ENCODE data around the gene FRMD5. TPM values are rescaled to one million over a fixed set of nuclear protein-coding genes. Genes with fewer than 3 reads are reported as not detected.

FRMD5 gene
- total RNA-seq, 1 experiment from 2014 or later: 3.9 TPM

- H3K4me1 ChIP-seq (ENCODE audit: insufficient read depth, low read length): no peaks in the 10 kb centered on the region; the same call in 1 of the 2 replicates
- H3K27ac ChIP-seq (ENCODE audit: insufficient read length, low read depth, low read length): no peak overlapping the region
- no peak for DNase-seq
- TF ChIP-seq CTCF (conservative IDR thresholded peaks at IDR 0.05): no peak
- H2BK15ac ChIP-seq (ENCODE audit: low read depth, low read length): no peak overlapping the region
- no peak overlapping the region for H2BK120ac ChIP-seq (ENCODE audit: low read depth, low read length, poor library complexity, severe bottlenecking)
- no peak overlapping the region for H2AFZ ChIP-seq (ENCODE audit: low read length)
- H4K91ac ChIP-seq (ENCODE audit: insufficient read length, low read depth, low read length): no peak overlapping the region
- H3K18ac ChIP-seq (ENCODE audit: insufficient read length, low read depth, low read length): no peak overlapping the region
- H3K4me2 ChIP-seq (ENCODE audit: insufficient read depth, insufficient read length, low read length): no peak overlapping the region
- H2BK20ac ChIP-seq (ENCODE audit: low read depth, low read length, poor library complexity, severe bottlenecking): no peak overlapping the region
- no peak overlapping the region for H3T11ph ChIP-seq (ENCODE audit: low read length)
- no peaks in the 10 kb centered on the region for H3K9me3 ChIP-seq (ENCODE audit: control insufficient read depth, low read depth, low read length)
- H3K14ac ChIP-seq (ENCODE audit: insufficient read depth, low read length): no peak overlapping the region
- H2BK5ac ChIP-seq (ENCODE audit: insufficient read length, low read length): no peak overlapping the region
- Mint-ChIP-seq H3K27ac (no peak overlapping the region), H3K4me1 (peaks cover 26 to 27% of the 10 kb centered on the region in 2 experiments), H3K36me3 (ENCODE audit: insufficient read depth in 1 of 3, low read depth in 3 of 3) (peaks cover 9 to 16% (median 13%) of the 10 kb centered on the region in 3 experiments; a peak in 5 of 7 replicates), H3K4me3 (no peak overlapping the region), H3K27me3 (ENCODE audit: low read depth) (no peaks in the 10 kb centered on the region), H3K9me3 (peaks cover 0 to 3% of the 10 kb centered on the region in 2 experiments; a peak in 1 of 5 replicates)
- no peak overlapping the region for H4K8ac ChIP-seq (replicated peaks; ENCODE audit: insufficient read length, low read depth, low read length)
- H3K4ac ChIP-seq (ENCODE audit: low read depth, low read length): no peak overlapping the region
- H3K79me1 ChIP-seq (ENCODE audit: insufficient read depth, low read depth, low read length, poor library complexity, severe bottlenecking): no peaks in the 10 kb centered on the region
- H2AK5ac ChIP-seq (ENCODE audit: insufficient read length, low read length): no peak overlapping the region
- H3K23ac ChIP-seq (ENCODE audit: insufficient read length, low read depth, low read length): no peak overlapping the region
- no peak overlapping the region for H3K9ac ChIP-seq (ENCODE audit: extremely low read depth, insufficient read length, low read length)
- WGBS (ENCODE audit: extremely low coverage, insufficient read length, low lambda C conversion rate): no CpG with 5 or more reads among the region's 10 CpGs
- H3K23me2 ChIP-seq (ENCODE audit: insufficient read length, low read depth, low read length, poor library complexity, severe bottlenecking): no peaks in the 10 kb centered on the region
- no peak overlapping the region for H3K56ac ChIP-seq (ENCODE audit: insufficient read length, low read depth, low read length)
- H4K20me1 ChIP-seq (ENCODE audit: control insufficient read depth, insufficient read depth, insufficient read length): no peaks in the 10 kb centered on the region
- no peaks in the 10 kb centered on the region for H3K79me2 ChIP-seq (ENCODE audit: insufficient read depth, low read length)
- no peak overlapping the region for H2BK12ac ChIP-seq (ENCODE audit: insufficient read length, low read depth, low read length)
- H3K27me3 ChIP-seq (ENCODE audit: insufficient read depth, low read length): no peaks in the 10 kb centered on the region
- no peak overlapping the region for H4K5ac ChIP-seq (ENCODE audit: insufficient read length, low read depth, low read length)
Measured at GRCh38 chr15:43901495-43901894, 293.6 kb downstream of the FRMD5 start.
